COLO668 (cell line): ENCODE results near the gene SMC1B.

Source experiments
- DNase-seq: peaks from one replicate; lab custom pipeline; 2025; ENCODE audit not compliant: unreplicated experiment; lab: John Stamatoyannopoulos, UW

SMC1B gene

GRCh38 chr22:45323695-45324094, 89.7 kb downstream of the SMC1B start:
- no peak for DNase-seq

DNA sequence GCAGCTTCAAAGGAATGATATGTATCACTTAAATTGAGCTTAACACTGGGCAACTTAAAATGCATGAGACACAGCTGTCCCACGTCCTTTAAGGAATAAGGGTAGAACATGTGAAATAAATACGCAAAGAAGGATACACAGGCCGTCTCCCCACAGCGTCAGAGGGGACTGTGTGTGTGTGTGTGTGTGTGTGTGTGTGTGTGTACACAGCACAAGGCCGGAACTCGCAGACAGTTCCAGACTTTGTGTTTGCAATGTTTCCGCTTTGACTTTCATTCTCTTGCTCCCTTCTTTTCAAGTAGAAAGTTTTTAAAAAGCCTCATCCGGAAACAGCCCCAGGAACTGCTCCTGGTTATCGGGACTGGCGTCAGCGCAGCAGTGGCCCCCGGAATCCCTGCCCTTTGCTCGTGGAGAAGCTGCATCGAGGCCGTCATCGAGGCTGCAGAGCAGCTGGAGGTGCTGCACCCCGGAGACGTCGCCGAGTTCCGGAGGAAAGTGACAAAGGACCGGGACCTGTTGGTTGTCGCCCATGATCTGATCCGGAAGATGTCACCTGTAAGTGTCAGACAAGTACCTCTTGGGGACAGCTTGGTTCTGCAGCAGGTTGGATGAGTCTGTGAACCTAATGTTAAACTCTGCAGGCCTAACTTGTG, 90.4 kb downstream of the SMC1B start:
- DNase-seq, result no peak

GRCh38 chr22:45321827-45322226, 91.6 kb downstream of the SMC1B start:
- DNase-seq, result no peak

DNA sequence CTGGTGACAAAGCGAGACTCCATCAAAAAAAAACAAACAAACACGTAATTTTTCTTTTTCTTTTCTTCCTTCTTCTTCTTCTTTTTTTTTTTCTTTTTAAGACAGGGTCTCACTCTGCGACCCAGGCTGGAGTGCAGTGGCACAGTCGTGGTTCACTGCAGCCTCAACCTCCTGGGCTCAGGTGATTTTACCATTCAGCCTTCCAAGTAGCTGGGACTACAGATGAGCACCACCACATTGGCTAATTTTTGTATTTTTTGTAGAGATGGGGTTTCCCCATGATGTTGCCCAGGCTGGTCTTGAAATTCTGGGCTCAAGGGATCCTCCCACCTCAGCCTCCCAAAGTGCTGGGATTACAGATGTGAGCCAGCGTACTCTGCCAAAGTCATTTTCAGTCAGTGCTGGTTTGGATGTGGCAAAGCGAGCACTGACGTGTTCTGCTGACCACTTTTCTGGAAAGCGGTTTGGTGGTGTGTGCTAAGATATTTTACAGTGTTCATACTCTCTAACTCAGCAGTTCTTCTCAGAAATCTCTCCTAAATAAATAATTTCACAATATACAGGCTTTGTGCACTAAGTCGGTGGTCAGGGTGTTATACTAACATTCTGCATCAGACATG, 92.9 kb downstream of the SMC1B start:
- no peak for DNase-seq

DNA sequence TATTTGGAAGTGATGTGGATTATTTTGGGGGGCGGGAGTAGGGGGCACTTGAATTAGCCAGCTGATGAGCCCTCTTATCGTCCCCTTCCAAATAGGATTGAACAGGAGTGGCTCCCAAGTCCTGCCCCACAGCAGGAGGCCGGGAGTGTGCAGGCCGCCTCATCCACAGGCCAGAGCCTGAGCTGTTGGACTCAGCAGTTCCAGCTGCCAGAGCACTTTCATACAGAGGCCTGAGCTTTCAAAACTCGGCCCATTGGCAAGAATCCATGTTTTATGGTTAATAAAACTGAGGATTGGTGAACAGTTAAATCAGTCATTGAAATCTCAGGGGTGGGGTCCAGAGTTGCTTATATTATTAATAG, 94.1 kb downstream of the SMC1B start:
- DNase-seq, result no peak

DNA sequence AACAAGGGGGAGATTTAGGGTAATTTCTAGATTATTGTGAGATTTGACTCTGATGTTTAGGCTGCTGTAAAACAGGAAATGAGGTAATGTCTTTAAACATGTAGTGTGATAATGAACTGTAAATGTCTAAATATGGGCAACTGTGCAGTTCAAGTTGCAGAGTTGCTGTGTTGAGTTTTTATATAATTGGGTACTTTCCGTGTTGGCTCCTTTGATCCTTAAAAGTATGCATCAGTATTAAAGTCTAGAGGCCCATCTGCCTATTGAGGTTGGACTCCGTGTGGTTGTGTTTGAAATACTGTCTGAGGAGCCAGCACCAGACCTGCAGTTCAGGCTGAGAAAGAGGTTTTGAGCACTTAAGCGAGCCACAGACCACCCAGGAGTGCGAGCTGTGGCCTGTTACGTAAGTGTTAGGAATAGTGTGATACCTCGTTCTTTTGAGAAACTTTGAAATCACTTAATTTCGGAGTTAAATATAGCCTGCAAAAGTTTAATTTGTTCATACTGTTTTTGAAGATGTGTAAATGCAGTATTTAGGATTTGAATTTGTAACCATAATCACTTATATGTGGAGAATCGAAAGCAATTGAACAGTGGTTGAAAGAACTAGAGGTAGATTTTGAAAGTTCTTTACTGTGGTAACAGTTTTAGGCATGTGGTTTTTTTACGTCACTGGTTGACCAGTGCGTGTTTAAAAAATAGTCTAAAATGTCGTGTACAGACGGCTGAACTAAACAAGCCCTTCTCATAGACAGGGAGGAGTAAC, 94.7 kb downstream of the SMC1B start:
- no peak for DNase-seq

DNA sequence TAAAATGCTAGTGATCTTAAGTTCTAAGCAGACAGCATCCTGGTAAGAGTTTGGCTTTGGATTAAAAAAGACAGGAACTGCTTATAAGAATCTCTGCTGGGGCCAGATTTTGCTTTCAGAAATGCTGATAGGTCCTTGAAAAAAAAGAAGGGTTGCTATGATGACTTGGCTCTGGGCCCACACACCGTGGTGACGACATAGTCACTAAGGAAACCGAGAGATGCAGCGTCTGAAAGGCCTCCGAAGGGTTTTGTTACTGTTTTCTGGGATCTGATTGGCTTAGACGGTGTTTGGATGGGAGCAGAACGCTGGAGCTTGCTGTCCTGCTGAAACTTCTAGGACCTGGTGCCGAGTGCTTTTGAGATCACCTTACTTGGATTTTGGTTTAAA, 95.2 kb downstream of the SMC1B start:
- DNase-seq, result peak; percentile 38

GRCh38 chr22:45317551-45318167, 95.7 kb downstream of the SMC1B start:
- DNase-seq, result no peak

- no peak for DNase-seq
Observed at GRCh38 chr22:45316796-45317526, 96.4 kb downstream of the SMC1B start.

- no peak for DNase-seq
Observed at GRCh38 chr22:45314786-45315185, 98.6 kb downstream of the SMC1B start.

GRCh38 chr22:45314054-45314721, 99.2 kb downstream of the SMC1B start:
- no peak for DNase-seq

DNA sequence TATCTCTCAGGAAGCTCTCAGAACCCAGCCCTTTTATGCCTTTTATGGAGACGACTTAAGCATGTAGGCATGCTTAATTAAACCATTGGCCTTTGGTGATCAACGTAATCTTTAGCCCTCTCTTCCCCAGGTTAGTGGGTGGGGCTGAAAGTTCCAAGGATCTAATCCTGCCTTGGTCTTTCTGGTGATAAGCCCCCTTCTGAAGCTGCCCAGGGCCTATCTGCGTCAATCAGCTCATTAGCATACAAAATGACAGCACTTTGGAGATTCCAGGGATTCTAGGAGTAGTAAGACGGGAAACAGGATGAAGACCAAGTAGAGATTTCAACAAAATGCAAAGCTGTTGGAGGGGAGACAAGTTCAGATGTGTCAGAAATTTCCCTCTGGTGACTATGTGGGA, 100.5 kb downstream of the SMC1B start:
- no peak for DNase-seq

GRCh38 chr22:45312415-45312814, 101.0 kb downstream of the SMC1B start:
- DNase-seq, result no peak

GRCh38 chr22:45310977-45311531, 102.3 kb downstream of the SMC1B start:
- DNase-seq, result no peak

DNA sequence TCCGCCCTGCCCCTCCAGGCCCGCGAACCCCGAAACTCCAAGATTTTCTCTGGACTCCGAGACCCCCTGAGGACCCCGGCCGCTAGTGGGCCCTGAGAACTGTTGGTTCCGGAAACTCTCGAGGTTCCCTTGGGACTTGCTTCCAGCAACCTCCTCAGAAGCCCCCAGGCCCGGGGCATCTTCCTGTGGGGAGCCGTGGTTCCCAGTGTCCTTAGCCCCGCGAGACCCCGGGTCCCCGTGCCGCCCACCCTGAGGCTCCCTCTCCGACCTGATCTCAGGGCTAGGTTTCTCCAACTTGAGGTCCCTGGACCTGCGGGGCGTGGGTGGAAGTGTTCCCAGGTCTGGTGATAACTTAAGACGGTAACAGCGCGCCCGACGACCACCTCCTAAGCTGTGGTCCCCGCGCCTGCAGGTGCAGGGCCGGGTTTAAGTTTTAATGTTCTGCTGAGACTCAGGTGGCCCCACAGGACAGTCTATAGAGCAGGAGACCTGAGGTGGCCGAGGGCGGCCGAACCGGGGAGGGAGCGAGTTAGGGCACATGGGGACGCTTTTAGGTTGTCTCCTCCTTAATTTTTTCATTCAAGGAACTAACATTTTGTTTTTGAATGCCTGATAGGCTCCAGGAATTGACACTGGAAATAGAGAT, 102.9 kb downstream of the SMC1B start:
- no peak for DNase-seq

DNA sequence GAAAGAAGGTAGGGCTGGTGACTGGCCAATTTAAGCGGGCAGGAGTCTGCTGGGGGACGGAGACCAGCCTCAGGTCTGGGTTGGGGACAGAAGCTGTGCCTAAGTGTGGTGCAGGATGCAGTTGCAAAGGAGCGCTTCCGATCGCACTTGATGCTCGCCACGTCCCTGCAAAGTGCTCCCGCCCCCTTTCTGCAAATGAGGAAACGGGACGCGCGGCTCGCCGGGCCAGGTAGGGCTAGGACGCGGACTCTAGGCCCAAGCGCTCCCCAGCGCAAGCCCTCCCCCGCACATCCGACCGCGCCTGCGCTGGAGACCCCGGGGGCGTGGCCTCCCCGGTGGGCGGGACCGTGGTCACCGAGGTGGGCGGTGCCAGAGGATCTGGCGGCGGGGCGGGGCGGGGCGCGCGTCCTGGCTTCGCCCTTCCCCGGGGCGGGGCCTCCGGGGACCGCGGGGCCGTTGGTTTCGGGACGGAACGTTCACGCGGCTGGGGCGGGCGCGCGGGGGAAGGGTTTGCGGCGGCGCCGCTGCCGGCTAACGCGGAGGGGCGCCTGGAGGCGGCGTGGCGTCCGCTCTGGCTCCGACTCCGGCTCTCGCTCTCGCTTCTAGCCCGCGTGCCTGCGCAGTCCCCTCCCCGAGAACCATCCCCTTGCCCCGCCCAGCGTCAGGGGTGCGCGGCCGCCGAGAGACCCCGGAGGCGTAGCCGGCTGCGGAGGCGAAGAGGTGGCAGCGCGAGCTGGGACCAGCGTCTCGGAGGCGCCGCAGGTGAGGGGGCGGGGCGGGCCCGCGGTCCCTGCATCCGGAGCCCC, 103.8 kb downstream of the SMC1B start, which contains the start of gene FAM118A:
TSS of gene FAM118A (plus strand) at position 513 of the 806 bp plus-strand sequence. CDS start 12,446 bp downstream, outside the sequence.
- DNase-seq, result peak; percentile 95

DNA sequence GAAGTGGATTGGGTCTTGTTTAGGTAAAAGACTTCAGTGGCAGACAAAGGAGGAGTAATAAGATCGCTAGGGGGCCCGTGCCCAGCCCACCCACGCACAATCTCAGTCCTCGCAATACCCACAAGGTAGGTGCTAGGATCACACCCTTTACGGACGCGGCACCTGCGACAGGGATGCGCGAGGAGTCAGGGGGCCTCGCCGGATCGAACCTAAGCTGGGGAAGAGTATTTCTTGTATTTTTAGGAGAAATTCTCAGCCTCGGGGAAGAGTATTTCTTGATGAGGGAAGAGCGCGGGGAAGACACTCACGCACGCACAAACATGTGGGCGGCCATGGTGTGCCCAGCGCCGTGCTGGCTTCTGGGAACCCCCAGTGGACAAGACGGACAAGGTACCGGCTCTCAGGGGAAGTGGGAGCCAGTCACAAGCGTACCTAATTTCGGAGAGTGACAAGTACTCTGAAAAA, 104.4 kb downstream of the SMC1B start:
- no peak for DNase-seq

DNA sequence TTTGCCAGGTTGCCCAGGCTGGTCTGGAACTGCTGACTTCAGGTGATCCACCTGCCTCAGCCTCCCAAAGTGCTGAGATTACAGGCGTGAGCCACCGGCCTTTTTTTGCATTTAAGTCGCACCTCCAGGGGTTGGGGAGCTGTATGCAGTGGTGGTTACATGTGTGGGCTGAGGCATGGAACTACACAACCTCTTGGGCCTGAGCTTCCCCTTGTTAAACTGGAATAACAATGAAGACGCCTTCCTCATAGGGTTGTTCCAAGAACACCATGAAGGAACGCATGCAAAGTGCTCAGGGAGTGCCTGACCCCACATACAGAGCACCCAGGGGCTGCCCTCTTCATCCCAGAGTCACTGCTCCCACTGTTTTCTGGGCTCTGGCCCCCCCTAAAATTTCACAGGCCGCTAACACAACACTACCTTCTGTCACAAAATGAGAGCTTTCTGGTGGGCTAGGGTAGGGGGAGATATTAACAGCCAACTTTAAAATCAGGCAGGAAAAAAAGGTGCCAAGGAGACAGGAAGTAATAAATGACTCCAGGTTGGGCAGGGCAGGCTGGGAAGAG, 104.9 kb downstream of the SMC1B start:
- no peak for DNase-seq
